ENCODE results near the gene NCBP2.
"Not testable (repeated sequence)": the region's sequence is repeated elsewhere in the genome, so short reads cannot be mapped to it uniquely, and the experiment has no call there.

Gene NCBP2

DNA sequence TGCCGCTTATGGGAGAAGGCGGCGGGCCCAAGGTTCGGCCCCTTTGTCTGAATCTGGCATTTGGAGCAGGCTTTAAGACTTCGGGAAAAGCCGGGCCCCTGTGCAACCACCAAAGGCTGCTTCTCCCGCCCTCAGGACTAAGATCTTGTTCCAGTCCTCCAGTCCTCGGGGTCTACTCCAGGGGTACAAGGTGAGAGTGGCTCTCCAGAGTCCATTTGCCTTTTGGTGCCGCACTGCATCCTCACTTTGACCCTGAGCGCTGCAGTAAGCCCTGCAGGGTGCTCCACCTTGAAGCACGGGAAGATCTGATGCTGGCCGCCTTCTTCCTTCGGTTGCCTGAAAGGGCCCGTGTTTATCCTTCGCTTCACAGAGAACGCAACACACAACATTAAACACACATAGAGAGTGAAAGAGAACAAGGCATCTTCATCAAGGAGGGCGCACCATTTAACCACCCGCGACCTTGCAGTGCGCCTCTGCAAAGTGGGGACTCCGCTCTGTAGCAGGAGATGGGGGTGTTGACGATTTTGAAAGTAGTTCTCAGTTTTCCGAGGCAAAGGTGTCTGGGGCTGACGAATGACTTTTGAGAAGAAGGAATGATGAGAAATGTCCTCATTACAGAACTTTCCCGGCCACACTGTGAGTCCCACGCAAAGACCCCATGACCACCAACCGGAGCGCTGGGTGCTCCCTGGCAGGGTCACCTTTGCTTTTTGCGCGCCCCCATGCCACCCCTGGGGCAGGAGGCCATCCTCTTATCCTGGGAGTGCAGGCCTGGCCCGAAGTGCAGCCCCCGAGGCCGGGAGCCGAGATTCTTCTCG is 25.3 kb upstream of the NCBP2 start:
- DNase-seq: no peak

GRCh38 chr3:196966526-196967401 is 24.4 kb upstream of the NCBP2 start:
- DNase-seq: no peak

- no peak for DNase-seq
Observed at GRCh38 chr3:196965804-196966173, 23.5 kb upstream of the NCBP2 start.

GRCh38 chr3:196965112-196965803 is 22.9 kb upstream of the NCBP2 start:
- DNase-seq: no peak

DNA sequence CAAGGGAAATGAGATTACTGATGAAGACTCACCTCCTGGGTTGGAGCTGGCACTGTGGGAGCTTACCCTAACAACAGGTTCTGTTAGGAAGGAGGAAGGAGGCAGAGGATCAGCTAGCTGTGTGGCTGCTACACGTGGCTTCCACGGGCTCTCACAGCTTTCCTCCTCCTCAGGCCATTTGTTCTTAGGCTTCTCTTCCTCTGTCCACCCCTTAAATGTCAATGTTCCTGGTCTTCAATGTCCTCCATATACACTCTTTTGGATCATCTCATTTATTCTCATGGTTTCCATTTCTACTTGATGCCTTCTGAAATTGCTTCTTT is 21.3 kb upstream of the NCBP2 start:
- DNase-seq: no peak

- no peak for DNase-seq
Observed at GRCh38 chr3:196962930-196963630, 20.8 kb upstream of the NCBP2 start.

GRCh38 chr3:196962108-196962929 is 20.0 kb upstream of the NCBP2 start:
- DNase-seq: no peak

- DNase-seq: no peak
Observed at GRCh38 chr3:196954832-196955231, 12.5 kb upstream of the NCBP2 start.

- no peak for DNase-seq
Observed at GRCh38 chr3:196951371-196951770, 9.0 kb upstream of the NCBP2 start.

GRCh38 chr3:196949750-196950149 is 7.4 kb upstream of the NCBP2 start:
- DNase-seq: no peak

DNA sequence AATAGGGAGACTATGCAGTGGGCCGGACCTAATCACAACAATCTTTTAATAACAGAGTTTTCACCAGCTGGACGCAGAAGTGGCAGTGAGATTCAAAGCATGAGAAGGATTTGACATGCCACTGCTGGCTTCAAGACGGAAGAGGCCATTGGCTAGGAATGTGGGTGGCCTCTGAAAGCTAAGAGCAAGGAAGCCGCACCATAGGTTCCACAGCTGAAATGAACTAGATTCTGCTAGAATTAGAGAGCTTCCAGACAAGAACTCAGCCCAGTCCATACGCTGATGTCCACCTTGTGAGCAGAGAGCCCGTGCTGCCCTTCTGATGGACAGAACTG is 6.9 kb upstream of the NCBP2 start:
- no peak for DNase-seq

DNA sequence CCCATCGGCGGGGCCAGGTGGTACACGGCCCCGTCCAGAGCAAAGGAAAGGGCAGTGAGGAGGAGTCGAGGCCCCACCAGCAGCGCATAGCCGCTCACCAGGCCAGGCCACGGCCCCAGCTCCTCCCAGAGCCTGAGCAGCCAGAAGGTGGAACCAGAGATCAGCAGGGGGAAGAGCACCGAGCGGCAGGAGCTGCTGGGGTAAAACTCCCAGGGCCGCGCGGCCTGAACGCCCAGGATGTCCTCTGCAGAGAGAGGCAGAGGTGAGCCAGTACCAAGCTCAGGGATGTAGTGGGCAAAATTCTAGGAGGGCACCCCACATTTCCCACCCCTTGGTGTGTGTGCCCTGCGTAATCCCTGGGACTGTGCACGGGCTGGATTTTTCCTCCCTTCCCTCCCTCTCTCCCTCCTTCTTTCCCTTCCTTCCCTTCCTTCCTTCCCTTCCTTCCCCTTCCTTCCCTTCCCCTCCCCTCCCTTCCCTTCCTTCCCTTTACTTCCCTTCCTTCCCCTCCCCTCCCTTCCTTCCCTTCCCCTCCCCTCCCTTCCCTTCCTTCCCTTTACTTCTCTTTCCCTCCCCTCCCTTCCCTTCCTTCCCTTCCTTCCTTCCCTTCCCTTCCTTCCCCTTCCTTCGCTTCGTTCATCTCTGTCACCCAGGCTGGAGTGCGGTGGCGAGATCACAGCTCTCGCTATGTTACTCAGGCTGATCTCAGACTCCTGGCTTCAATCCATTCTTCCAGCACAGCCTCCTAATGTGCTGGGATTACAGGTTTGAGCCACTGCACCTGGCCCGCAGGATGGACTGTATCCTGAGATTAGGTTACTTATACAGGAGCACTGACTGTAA is 6.3 kb upstream of the NCBP2 start:
- no peak for DNase-seq

GRCh38 chr3:196947860-196948441 is 5.6 kb upstream of the NCBP2 start:
- no peak for DNase-seq

DNA sequence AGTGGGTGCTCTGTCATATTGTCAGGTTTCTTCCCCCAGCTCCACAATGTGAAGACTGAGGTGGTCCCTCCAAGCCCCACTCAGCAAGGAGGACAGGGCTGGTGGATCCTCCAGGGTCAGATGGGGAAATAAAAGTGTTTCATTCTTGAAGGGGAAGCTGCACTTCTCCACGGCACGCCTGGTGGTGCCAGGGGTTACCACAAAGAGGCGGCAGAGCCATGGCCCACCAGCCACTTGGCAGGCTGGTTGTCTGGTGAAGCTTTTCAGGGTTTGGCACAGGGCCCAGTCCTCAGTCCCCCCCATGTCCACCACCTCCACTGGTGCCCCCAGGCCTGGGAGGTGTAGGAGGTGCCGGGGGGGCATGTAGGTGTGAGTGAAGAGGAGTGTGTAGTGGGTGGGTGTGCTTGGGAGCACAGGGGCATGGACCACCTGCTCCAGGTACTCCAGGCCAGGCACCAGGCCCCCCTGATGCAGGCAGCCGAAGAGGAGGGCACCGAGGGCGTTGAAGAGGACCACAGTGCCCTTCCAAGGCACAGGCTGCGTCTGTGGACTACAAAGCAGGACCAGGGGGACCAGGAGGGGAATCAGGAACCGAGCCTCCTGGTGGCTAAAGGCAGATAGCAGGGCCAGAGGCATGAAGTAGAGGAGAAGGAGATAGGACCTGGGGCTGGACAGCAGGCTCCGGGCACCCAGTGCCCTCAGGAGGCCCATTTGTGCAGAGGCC is 5.0 kb upstream of the NCBP2 start:
- no peak for DNase-seq

DNA sequence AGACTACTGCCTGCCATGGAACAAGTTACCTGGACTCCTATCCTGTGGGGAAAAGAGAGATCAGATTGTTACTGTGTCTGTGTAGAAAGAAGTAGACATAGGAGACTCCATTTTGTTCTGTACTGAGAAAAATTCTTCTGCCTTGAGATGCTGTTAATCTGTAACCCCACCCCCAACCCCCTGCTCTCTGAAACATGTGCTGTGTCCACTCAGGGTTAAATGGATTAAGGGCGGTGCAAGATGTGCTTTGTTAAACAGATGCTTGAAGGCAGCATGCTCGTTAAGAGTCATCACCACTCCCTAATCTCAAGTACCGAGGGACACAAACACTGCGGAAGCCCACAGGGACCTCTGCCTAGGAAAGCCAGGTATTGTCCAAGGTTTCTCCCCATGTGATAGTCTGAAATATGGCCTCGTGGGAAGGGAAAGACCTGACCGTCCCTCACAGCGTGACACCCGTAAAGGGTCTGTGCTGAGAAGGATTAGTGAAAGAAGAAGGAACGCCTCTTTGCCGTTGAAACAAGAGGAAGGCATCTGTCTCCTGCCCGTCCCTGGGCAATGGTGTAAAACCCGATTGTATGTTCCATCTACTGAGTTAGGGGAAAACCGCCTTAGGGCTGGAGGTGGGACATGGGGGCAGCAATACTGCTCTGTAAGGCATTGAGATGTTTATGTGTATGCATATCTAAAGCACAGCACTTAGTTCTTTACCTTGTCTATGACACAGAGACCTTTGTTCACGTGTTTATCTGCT is 1.9 kb upstream of the NCBP2 start:
- DNase-seq: not testable (repeated sequence)

DNA sequence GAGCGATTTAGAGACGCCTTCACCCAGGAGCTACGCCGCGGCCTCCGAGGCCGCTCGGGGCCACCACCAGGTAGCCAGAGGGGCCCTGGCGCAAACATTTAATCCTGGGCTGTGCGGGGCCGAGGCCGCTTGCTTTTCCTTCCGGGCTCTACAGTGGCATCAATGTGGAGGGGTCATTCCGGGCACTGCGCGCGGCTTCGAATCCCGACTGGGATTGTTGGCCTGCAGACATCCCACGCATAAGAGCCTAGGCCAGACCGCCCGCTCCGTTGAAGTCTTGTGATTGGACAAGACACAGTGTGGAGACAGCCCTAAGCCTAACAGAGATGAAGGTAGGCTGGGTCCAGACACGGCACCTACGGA is 568 bp upstream of the NCBP2 start:
- DNase-seq: no peak

DNA sequence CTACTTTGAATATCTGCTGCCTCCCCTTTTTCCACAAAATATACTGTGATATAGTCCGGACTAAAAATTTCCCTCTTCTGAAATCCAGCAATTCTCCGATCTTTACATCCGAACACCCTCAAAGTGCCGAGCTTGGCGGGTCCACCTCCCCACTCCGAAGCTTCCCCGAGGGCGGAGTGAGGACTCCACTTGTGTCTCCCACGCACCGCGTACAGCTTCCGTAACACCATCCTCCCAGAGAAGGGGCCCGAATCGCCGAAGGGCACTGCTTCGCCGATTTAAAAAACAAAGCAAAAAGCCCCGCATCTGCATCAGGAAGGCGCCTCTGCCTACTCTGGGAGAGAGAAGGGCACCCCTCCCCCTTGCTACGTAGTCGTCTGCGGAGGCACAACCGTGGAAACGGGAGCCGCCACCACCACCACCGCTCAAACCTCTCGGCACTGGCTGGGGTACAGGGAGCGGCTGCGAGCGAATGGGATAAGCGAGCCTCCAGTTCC is 551 bp downstream of the NCBP2 start:
- peak; percentile 28 to 66 (median 57) for DNase-seq

DNA sequence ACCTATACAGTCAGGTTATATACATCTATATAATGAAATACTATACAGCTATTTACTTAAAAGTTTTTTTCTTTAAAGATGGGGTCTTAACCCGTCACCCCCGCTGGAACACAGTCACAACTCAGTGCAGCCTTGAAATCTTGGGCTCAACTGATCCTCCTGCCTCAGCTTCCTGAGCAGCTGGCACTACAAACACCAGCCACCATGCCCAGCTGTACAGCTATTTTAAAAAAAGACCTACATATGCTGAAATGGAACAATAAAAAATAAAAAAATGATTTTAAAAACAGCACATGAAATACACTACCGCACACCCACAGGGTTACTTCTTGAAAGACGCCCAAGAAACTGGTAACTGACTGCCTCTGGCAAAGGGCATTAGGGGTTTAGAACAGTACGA is 3.8 kb downstream of the NCBP2 start:
- DNase-seq: no peak

DNA sequence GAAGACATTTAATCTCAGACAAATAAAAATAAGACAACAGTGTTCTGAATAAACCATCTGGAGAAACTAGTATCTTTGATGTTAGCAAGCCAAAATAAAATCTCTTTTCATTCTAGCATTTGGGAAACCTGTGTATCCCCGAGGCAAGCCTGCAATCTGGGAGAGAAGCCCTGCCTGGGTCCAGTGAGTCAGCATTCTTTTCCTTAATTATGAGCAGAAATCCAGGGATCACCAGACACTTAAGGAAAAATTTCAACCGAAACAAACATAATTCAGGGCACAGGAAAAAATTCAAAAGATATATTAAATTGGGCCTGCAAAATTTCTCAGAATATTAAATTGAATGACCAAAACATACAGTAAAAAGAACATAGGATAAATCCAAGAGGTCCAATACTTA is 4.2 kb downstream of the NCBP2 start:
- no peak for DNase-seq
